GM13976 (cell line): ENCODE data around the gene IGSF3.

Experiments
- DNase-seq: peaks from one replicate; pipeline ENCODE4 v3.0.0; 2012; ENCODE audit warnings: low spot score
- in situ Hi-C: fragments of 300-500 bp; cut with MboI; formaldehyde crosslinking; loops from one replicate; pipeline ENCODE4 v1.12.0; 2022; ENCODE audit warnings: low sequenced_read_pairs, mixed read lengths, inconsistent platforms; ENCODE audit not compliant: unreplicated experiment
- TF ChIP-seq, protein P1 (sequence below): IDR thresholded peaks from 2 replicates; pipeline ENCODE4 v1.5.1; 2012; ENCODE audit warnings: borderline replicate concordance, mild to moderate bottlenecking; ENCODE audit not compliant: insufficient read depth; ENCODE audit errors: extremely low read depth, missing control alignments, control extremely low read depth

IGSF3 gene

DNA sequence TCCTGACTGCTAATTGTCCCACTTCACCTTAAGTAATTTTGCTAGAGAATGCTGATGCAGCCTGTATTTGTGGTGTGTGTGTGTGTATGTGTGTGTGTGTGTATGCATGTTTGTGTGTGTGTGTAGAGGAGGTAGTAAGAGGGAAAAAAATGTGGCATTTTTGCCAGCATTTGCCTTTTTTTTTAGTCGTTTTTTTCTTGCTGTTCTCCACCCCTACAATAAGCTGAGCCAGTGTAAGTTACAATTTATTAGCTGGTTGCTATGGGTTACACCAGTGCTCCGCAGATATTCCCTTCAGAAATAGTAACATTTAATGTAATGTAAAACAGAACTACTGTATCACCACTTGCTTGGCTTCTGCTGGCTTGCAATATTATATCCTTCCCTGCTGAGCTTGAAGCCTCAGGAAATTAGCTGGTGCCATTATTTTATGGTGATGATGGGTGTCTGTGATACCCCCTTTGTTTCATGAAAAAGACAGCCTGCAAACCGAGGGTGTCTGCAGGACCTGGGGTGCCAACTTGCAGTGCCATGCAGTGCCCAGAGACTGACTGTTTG is 23.4 kb upstream of the IGSF3 start:
- no peak for DNase-seq
- TF ChIP-seq, protein P1, sequence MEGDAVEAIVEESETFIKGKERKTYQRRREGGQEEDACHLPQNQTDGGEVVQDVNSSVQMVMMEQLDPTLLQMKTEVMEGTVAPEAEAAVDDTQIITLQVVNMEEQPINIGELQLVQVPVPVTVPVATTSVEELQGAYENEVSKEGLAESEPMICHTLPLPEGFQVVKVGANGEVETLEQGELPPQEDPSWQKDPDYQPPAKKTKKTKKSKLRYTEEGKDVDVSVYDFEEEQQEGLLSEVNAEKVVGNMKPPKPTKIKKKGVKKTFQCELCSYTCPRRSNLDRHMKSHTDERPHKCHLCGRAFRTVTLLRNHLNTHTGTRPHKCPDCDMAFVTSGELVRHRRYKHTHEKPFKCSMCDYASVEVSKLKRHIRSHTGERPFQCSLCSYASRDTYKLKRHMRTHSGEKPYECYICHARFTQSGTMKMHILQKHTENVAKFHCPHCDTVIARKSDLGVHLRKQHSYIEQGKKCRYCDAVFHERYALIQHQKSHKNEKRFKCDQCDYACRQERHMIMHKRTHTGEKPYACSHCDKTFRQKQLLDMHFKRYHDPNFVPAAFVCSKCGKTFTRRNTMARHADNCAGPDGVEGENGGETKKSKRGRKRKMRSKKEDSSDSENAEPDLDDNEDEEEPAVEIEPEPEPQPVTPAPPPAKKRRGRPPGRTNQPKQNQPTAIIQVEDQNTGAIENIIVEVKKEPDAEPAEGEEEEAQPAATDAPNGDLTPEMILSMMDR: no peak
- in situ Hi-C loops: no loop called here

DNA sequence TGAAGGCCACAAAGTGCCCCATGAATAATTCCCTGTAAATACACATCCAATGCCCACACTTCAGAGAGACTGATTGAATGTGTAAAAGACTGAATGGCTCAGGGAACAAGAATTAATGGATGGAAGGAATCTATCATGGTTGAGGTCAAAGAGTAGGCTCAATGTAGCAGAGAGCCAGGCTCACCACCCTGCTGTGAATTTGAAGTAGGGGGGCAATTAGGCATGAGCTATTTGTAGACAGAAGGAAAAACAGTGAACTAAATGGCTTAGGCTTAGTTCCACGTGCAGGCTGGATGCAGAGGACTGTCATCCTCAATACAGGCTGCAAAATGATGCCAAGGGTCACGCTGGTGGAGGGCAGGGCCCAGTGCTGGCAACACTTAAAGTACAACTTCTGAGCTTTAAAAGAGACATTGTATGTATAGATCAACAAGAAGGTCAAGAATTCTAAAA is 22.9 kb upstream of the IGSF3 start:
- TF ChIP-seq, protein P1: no peak
- DNase-seq: no peak
- in situ Hi-C loops: no loop called here

DNA sequence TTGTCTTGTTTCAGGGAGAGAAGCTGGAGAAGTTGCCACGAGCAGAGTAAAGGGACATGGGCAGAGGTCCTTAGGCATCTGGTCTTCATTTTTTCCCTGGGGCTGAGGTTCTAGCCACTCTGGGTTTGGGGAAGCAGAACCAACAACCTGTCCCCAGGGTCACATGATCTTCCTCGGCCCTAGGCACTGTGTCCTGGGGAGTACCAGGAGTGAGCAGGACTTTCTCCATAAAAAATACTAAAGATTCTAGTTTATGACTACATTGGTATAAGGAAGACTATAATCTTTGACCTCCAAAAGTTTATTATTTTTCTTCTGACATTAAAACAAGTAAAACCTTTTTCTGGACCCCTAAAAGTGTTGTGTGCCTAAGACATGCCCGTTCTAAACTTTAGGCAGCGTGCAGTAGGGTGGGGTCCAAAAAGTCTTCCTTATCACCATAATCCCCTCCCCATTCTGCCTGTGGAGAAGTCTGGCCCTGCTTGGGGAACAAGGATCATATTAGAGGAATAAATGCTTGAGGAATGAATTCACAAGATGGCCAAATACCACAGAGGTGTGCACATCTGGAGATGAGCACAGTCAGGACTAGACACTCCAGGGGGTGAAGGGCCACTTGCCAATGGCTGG is 19.3 kb upstream of the IGSF3 start:
- in situ Hi-C loops: no loop called here
- DNase-seq: no peak
- TF ChIP-seq, protein P1: no peak

DNA sequence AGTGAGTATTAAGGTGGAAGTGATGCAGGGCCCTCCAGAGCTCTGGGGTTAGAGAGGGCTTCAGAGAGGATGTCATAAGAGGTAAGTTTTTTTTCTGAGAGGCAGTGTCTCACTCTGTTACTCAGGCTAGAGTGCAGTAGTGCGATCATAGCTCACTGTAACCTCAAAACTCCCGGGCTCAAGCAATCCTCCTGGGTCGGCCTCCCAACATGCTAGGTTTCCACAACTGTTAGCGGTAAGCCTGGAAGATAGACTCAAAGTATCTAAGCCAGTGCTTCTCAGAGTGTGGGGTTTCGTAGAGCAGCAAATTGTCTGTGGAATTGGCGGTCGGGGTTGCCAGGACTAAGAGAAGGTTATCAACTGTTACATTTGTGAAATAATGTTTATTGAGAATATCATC is 18.6 kb upstream of the IGSF3 start:
- DNase-seq: no peak
- TF ChIP-seq, protein P1: no peak
- in situ Hi-C loops: no loop called here

DNA sequence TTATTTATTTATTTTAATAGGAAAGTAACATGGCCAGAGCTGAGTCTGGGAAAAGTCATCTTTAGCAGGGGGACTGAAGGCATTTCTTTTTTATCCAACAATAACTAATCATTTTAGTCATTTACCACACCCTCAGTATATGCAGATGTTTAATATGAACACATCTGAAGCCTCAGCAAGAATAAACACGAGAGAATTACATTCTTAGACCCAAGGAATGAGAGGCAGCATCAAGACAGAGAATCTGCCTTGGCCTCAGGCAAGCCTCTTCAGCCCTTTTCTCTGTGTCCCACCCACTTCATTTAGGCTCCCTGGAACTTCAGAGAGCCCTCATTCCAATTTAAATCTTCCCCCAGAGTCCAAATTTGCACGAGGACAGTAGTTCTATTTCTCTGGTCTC is 17.0 kb upstream of the IGSF3 start:
- TF ChIP-seq, protein P1: no peak
- DNase-seq: no peak
- in situ Hi-C loops: no loop called here

DNA sequence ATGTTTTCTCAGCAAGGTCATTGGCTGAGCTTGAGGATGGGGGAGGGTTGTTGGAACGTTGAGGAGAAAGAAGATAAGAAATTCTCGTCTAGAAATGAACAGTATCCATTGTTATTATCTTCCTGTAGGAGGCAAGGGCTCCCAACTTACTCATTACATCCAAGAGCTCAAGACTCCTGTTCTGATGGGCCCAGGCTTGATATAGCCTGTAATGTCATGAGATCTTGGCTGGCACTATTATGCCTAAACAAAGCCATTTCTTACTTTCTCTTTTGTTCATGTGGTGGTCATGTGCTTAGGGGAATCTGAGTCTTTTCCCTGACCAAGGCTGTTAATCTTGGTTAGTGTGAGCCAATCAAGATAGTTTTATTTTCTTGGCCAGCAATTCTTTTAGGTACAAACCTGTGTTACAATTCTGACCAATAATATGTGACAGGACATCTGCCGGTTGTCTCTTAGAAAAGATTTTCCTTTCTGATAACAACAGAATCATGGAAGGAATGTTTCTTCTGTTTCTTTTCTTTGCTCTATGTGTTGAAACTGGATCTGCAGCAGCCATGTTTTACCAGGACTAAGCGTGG is 15.2 kb upstream of the IGSF3 start:
- TF ChIP-seq, protein P1: no peak
- DNase-seq: no peak
- in situ Hi-C loops: no loop called here
